B cell (primary cell): ENCODE measurements around the gene CFAP68.

Experiments
- EZH2 ChIP-seq: IDR thresholded peaks from 2 replicates; pipeline ENCODE4 v1.6.1; 2012; ENCODE audit warnings: borderline replicate concordance, low read depth, mild to moderate bottlenecking, moderate library complexity, low read length; ENCODE audit not compliant: insufficient read depth, poor library complexity, severe bottlenecking
- TF ChIP-seq, protein P1 (sequence below): fragments of 200-600 bp; IDR thresholded peaks from one replicate; pipeline ENCODE4 v1.8.0; 2022; ENCODE audit warnings: antibody characterized with exemption, mild to moderate bottlenecking

GRCh38 chr11:111840143-111840542 lies 39.2 kb upstream of the CFAP68 start:
- TF ChIP-seq, protein P1, sequence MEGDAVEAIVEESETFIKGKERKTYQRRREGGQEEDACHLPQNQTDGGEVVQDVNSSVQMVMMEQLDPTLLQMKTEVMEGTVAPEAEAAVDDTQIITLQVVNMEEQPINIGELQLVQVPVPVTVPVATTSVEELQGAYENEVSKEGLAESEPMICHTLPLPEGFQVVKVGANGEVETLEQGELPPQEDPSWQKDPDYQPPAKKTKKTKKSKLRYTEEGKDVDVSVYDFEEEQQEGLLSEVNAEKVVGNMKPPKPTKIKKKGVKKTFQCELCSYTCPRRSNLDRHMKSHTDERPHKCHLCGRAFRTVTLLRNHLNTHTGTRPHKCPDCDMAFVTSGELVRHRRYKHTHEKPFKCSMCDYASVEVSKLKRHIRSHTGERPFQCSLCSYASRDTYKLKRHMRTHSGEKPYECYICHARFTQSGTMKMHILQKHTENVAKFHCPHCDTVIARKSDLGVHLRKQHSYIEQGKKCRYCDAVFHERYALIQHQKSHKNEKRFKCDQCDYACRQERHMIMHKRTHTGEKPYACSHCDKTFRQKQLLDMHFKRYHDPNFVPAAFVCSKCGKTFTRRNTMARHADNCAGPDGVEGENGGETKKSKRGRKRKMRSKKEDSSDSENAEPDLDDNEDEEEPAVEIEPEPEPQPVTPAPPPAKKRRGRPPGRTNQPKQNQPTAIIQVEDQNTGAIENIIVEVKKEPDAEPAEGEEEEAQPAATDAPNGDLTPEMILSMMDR, result no peak
- no peak for TF ChIP-seq EZH2
